PFSK-1 (cell line): ENCODE results near the gene CCDC192.

ENCODE experiments used
- FOXP2 ChIP-seq: optimal IDR thresholded peaks from 2 replicates; pipeline ENCODE3; 2011; ENCODE audit warnings: borderline replicate concordance, control low read depth, inconsistent platforms; ENCODE audit not compliant: insufficient read depth; ENCODE audit errors: extremely low read length, extremely low read depth
- POLR2AphosphoS5 ChIP-seq: IDR thresholded peaks from 2 replicates; pipeline ENCODE4 v1.6.1; 2012; ENCODE audit warnings: low read depth, mild to moderate bottlenecking, control low read depth, low read length, moderate library complexity
- SIN3A ChIP-seq: IDR thresholded peaks from 2 replicates; pipeline ENCODE4 v1.6.1; 2012; ENCODE audit warnings: mild to moderate bottlenecking, low read length, moderate library complexity, borderline replicate concordance; ENCODE audit not compliant: insufficient read depth
- TAF1 ChIP-seq: IDR thresholded peaks from 2 replicates; pipeline ENCODE4 v1.6.1; 2012; ENCODE audit warnings: low read length, control low read depth, borderline replicate concordance; ENCODE audit not compliant: insufficient read depth
- TF ChIP-seq, protein P1 (sequence below), 2 experiments: IDR thresholded peaks; 2 replicates each; pipeline versions ENCODE4 v1.6.1 to v1.8.0; 2011 to 2012; ENCODE audit warnings: low read depth in 2 of 2, low read length in 2 of 2, control low read depth in 1 of 2, inconsistent platforms in 1 of 2, mild to moderate bottlenecking in 1 of 2, moderate library complexity in 1 of 2; ENCODE audit not compliant: insufficient read depth in 1 of 2

DNA sequence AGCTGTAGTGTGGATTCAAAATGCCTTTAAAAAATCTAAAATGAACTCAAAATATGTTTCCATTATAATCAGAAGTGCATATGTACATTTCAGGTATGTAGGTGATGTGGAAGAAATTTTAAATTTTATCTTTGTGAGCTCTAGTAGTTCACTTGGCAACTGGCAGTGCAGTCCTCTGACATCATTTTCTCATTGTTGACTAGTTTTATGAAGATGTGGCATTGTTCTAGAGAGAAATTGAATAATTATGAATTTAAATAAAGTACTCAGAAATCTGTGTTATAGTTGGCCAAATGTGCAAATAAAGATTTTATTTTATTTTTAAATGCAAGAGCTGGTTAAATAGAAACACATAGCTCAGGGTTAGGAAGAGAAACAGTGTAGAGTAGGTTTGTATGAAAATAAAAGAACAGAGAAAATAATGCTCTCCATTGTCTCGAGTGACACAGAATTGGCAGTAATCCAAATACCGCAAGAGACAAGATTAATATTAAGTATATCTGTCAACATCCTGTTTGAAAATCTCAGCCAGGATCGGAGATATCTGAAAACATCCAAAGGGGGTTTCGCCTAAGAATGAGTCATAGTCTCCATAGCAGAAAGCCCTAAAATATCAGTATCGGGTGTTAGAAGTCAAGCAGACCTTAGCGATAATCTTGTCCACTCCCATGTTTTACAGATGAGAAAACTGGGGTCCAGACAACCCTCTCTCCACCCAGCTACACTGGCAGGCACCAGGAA lies 189.4 kb downstream of the CCDC192 start:
- TF ChIP-seq TAF1 (no peak), POLR2AphosphoS5 (no peak), SIN3A (no peak), FOXP2 (no peak)
- TF ChIP-seq, protein P1, sequence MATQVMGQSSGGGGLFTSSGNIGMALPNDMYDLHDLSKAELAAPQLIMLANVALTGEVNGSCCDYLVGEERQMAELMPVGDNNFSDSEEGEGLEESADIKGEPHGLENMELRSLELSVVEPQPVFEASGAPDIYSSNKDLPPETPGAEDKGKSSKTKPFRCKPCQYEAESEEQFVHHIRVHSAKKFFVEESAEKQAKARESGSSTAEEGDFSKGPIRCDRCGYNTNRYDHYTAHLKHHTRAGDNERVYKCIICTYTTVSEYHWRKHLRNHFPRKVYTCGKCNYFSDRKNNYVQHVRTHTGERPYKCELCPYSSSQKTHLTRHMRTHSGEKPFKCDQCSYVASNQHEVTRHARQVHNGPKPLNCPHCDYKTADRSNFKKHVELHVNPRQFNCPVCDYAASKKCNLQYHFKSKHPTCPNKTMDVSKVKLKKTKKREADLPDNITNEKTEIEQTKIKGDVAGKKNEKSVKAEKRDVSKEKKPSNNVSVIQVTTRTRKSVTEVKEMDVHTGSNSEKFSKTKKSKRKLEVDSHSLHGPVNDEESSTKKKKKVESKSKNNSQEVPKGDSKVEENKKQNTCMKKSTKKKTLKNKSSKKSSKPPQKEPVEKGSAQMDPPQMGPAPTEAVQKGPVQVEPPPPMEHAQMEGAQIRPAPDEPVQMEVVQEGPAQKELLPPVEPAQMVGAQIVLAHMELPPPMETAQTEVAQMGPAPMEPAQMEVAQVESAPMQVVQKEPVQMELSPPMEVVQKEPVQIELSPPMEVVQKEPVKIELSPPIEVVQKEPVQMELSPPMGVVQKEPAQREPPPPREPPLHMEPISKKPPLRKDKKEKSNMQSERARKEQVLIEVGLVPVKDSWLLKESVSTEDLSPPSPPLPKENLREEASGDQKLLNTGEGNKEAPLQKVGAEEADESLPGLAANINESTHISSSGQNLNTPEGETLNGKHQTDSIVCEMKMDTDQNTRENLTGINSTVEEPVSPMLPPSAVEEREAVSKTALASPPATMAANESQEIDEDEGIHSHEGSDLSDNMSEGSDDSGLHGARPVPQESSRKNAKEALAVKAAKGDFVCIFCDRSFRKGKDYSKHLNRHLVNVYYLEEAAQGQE (IDR thresholded peaks at IDR 0.05; ENCODE audit: insufficient read depth in 1 of 2, low read depth in 2 of 2, low read length in 2 of 2): no peak
